ENCODE measurements around the gene MTX3.
A peak's percentile ranks its signal among the peaks of the same experiment; 100 is the strongest.

The MTX3 gene

GRCh38 chr5:79990598-79991507 lies at the start of gene MTX3:
Gene MTX3 (minus strand): TSS chr5:79991262. CDS start chr5:79991238, 24 bp downstream.
- peak; percentile 90 for DNase-seq

GRCh38 chr5:80039650-80040049 lies 48.6 kb upstream of the MTX3 start:
- DNase-seq: no peak

GRCh38 chr5:80037366-80037765 lies 46.3 kb upstream of the MTX3 start:
- no peak for DNase-seq

GRCh38 chr5:80036615-80037014 lies 45.6 kb upstream of the MTX3 start:
- no peak for DNase-seq

- DNase-seq: no peak
These were observed 44.8 kb upstream of the MTX3 start for GRCh38 chr5:80035839-80036238.

- peak; percentile 59 for DNase-seq
These were observed 44.1 kb upstream of the MTX3 start, which contains the start of gene THBS4 for GRCh38 chr5:80034962-80035821. Gene THBS4 (plus strand): TSS chr5:80035348. CDS start chr5:80035538, 190 bp downstream.

GRCh38 chr5:80034559-80034958 lies 43.5 kb upstream of the MTX3 start:
- DNase-seq: no peak

GRCh38 chr5:80033513-80033912 lies 42.5 kb upstream of the MTX3 start:
- DNase-seq: no peak

- no peak for DNase-seq
These were observed 40.0 kb upstream of the MTX3 start for GRCh38 chr5:80031109-80031508.

- DNase-seq: no peak
These were observed 35.8 kb upstream of the MTX3 start for GRCh38 chr5:80026841-80027240.

GRCh38 chr5:80025069-80025468 lies 34.0 kb upstream of the MTX3 start:
- DNase-seq: no peak

- DNase-seq: no peak
These were observed 19.8 kb upstream of the MTX3 start for GRCh38 chr5:80010754-80011392.

GRCh38 chr5:80008995-80009765 lies 18.1 kb upstream of the MTX3 start:
- no peak for DNase-seq

- DNase-seq: no peak
These were observed 11.6 kb upstream of the MTX3 start for GRCh38 chr5:80002677-80003076.

GRCh38 chr5:79999722-80000121 lies 8.7 kb upstream of the MTX3 start:
- no peak for DNase-seq

GRCh38 chr5:79992891-79993657 lies 2.0 kb upstream of the MTX3 start:
- no peak for DNase-seq

- no peak for DNase-seq
These were observed 861 bp downstream of the MTX3 start for GRCh38 chr5:79990205-79990597.

- DNase-seq: no peak
These were observed 4.8 kb downstream of the MTX3 start for GRCh38 chr5:79986260-79986659.

GRCh38 chr5:79985288-79985687 lies 5.8 kb downstream of the MTX3 start:
- DNase-seq: no peak

- no peak for DNase-seq
These were observed 6.7 kb downstream of the MTX3 start for GRCh38 chr5:79984363-79984762.

- no peak for DNase-seq
These were observed 7.4 kb downstream of the MTX3 start for GRCh38 chr5:79983618-79984017.

- no peak for DNase-seq
These were observed 8.9 kb downstream of the MTX3 start for GRCh38 chr5:79982136-79982535.
